GM19328 (cell line): ENCODE results near the gene DHX57.
"Not testable (repeated sequence)": the region's sequence is repeated elsewhere in the genome, so short reads cannot be mapped to it uniquely, and the experiment has no call there.

Experiments
- ATAC-seq: cut with Tn5 transposase; IDR thresholded peaks from one replicate; pipeline ENCODE4 v1.9.1; 2021; ENCODE audit warnings: mild to moderate bottlenecking, moderate library complexity; ENCODE audit not compliant: unreplicated experiment

DHX57 gene

GRCh38 chr2:38806015-38806732 lies 69.6 kb downstream of the DHX57 start:
- ATAC-seq = no peak

- ATAC-seq = no peak
Measured at GRCh38 chr2:38797953-38798352, 77.8 kb downstream of the DHX57 start.

DNA sequence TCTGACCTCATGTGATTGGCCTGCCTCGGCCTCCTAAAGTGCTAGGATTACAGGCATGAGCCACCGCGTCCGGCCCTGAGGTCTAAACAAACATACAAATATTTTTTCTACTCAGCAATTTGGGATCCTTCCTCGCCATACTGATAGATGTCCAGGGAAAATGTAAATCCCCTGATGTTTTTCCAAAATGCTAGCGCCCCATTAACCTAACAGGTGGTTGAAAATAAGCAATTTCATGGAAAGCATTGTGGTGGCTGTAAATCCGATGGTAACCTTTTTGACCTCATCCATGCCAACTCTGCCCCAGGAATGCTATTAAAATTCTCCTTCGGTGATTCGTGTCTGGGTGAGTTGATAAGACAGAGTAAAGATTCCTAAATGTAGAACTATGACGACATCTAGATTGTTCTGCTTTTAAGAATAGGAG lies 78.5 kb downstream of the DHX57 start:
- ATAC-seq = no peak

- not testable (repeated sequence) for ATAC-seq
Measured at GRCh38 chr2:38795016-38795415, 80.7 kb downstream of the DHX57 start.

DNA sequence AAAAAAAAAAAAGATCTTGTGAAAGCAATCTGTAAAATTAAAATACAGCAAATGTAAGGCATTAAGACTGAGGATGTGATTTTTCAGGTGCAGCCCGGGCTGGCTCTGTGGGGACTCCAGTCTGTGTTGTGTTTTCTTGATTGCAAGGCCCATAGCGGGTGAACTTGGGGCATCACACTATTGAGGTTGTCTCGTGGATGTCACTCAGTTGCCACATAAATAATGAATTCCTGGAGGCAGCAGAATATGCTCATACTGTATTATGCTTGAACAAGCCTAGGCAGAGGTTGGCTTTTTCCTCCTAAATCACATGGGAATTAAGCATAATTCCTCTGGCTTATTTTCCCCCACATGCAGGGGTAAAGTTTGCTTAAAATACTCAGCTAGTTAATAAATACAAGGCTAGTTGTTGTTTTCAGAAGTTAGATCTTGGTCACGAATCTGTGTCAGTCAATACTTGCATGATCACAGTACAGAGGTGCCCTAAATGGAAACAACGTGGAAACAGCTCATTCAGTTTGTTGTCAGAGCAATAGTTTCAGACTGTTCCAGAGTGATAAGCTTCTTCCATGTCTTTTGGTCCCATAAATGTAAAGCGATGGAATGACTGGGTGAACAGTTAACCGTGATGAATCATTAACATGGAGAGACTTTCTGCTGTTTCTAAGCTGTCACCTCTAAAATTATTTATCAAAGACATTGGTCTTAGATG lies 81.3 kb downstream of the DHX57 start:
- ATAC-seq = no peak

DNA sequence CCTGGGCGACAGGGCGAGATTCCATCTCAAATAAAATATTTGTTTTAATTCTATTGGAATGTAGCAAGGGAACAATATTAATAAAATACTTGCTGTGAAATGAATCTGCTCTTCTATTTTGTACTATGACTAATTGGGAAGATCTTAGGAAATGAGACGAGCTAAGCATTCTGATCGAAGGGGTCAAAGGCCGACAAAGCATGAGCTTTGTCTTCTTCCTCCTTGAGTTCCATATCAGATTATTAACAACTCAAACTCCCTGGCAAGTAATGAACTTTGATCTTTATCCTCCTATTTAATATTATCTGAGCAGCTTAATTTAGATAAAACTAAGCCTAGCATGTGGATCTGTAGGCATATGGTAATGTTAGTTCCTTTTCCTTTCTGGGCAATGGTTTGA lies 82.2 kb downstream of the DHX57 start:
- no peak for ATAC-seq

GRCh38 chr2:38792751-38793150 lies 83.0 kb downstream of the DHX57 start:
- ATAC-seq = no peak

DNA sequence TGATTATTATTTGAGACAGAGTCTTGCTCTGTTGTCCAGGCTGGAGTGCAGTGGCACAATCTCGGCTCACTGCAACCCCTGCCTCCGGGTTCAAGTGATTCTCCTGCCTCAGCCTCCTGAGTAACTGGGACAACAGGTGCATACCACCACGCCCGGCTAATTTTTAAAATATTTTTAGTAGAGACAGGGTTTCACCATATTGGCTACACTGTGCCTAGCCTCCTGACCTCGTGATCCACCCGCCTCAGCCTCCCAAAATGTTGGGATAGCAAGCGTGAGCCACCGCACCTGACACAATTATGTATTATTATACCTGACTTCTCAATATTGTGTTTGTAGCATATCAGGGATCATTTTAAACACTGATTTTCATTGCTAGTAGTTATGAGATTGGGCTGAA lies 83.4 kb downstream of the DHX57 start:
- not testable (repeated sequence) for ATAC-seq

GRCh38 chr2:38791744-38792143 lies 84.0 kb downstream of the DHX57 start:
- no peak for ATAC-seq

DNA sequence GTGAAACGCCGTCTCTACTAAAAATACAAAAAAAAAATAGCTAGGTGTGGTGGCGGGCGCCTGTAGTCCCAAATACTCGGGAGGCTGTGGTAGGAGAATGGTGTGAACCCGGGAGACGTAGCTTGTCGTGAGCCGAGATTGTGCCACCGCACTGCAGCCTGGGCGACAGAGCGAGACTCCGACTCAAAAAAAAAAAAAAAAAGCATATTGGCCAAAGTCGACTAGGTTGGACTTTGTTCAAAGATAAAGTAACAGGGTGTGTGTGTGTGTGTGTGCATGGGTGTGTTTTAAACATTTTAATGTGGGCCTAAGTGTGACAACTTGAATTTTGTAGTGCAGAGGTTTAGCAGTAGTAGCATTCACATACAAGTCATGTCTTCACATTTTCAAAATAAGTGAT lies 86.0 kb downstream of the DHX57 start:
- no peak for ATAC-seq

- ATAC-seq = no peak
Measured at GRCh38 chr2:38788306-38788705, 87.4 kb downstream of the DHX57 start.

DNA sequence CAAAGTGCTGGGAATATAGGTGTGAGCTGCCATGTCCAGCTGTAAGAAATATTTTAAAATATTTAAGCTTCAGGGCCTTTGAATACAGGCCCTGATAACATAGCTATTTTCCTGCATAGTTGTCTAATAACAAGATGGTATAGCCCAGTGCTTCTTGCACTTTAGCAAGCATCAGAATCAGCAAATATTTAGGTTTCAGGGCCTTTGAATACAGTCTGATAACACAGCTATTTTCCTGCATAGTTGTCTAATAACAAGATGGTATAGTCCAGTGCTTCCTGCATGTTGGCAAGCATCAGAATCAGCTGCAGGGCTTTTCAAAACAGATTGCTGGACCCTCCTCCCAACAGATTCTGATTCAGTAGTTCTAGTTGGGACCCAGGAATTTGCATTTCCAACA lies 92.1 kb downstream of the DHX57 start:
- ATAC-seq = no peak

- ATAC-seq = no peak
Measured at GRCh38 chr2:38778687-38779082, 97.0 kb downstream of the DHX57 start.

DNA sequence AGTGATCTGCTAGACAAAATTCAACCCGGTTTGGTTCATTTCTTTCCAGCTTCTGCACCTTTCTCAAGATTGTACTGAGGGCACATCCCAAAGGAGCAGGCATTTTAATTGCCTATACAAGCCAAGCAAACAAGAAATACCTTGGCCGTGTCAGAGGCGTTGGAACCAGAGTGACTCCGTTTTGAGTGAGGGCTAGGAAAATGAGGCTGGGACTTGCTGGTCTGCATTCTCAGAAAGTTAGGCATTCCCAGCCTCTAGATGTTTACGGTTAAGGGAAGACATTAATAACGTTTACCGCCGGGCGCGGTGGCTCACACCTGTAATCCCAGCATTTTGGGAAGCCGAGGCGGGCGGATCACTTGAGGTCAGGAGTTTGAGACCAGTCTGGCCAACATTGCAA lies 99.2 kb downstream of the DHX57 start:
- ATAC-seq = no peak

- ATAC-seq = no peak
Measured at GRCh38 chr2:38775921-38776225, 99.9 kb downstream of the DHX57 start.

- no peak for ATAC-seq
Measured at GRCh38 chr2:38775097-38775920, 100.4 kb downstream of the DHX57 start.

DNA sequence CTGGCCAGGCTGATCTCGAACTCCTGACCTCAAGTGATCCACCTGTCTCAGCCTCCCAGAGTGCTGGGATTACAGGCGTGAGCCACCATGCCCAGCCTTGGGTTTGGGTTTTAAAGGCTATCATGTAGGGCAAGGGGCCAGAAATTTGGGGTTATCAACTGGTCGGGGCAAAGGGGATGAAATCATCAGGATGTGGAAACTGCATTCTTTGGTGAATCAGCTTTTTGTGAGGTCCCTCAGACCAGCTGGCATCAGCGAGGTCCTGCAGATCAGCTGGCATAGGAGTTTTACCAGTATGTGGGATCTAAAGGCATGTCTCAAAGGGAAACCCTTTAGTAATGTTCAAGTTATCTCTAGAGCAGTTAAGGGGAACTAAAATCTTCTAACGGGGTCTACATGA lies 104.1 kb downstream of the DHX57 start:
- no peak for ATAC-seq

DNA sequence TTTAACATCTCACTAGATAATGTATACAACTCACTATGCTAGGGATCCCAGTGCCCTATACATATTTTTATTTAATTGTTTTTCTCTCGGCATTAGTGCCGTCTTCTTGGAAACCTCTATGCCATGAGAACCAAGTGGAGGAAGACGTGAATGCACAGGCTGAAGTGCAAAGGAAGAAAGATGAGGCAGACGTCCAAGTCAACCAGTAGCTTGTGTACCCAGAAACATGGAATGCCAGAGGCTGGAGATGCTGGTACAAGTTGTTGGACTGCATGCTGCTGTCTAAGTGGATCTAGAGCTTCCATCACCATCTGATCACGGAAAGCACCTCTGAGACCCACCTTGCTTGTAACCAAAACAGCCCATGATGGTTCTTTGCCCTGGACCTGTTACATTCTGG lies 110.2 kb downstream of the DHX57 start:
- ATAC-seq = no peak

DNA sequence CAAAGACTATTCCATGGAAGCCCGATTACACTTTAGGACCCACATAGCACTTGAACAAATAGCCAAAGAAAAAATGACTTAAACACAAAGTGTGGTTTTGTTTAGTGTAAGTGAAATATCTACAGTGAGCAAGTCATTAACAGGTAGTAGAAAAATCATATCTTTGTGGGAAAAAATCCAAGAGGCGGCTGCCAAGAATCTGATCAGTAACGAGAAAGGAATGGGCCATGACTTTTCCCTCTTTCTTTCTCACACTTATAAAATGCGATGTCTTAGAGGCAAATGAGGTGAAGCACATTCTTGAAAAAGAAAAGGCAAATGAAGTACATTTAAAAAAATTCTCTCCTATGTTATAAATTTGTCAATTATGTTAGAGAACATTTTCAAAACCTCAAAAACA lies 110.6 kb downstream of the DHX57 start:
- ATAC-seq = no peak

GRCh38 chr2:38763728-38764127 lies 112.0 kb downstream of the DHX57 start:
- no peak for ATAC-seq

GRCh38 chr2:38763228-38763627 lies 112.5 kb downstream of the DHX57 start:
- ATAC-seq = no peak

- not testable (repeated sequence) for ATAC-seq
Measured at GRCh38 chr2:38755891-38756290, 119.8 kb downstream of the DHX57 start.
